Hematopoietic multipotent progenitor cell treated with erythropoietin and hydrocortisone succinate and interleukin-3 and kit ligand, for 6 days (in vitro differentiated cells): ENCODE measurements around the gene KCND2.
"Not testable (repeated sequence)": the region's sequence is repeated elsewhere in the genome, so short reads cannot be mapped to it uniquely, and the experiment has no call there.

Source experiments
- DNase-seq: peaks from one replicate; pipeline ENCODE4 v3.0.0-alpha.2; 2015

Gene KCND2

GRCh38 chr7:120502825-120503224, 229.8 kb downstream of the KCND2 start:
- DNase-seq, result no peak

DNA sequence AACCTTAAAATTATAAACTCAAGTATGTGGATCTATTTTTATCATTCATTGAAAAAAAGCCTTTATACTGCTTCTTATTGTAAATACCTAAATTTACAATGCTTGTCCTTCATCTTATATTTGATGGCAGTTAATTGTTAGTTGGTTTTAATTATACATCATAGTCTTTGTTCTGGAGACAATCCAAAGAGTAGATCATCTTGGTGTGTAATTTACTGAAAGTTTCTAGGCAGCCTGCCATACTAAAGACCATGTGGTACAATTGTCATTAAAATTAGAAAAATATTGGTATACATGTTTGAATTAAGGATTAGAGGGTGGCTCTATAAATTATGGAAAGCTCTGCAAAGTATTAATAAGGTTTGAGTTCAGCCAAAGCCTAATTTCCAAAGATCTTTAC, 231.4 kb downstream of the KCND2 start:
- no peak for DNase-seq

DNA sequence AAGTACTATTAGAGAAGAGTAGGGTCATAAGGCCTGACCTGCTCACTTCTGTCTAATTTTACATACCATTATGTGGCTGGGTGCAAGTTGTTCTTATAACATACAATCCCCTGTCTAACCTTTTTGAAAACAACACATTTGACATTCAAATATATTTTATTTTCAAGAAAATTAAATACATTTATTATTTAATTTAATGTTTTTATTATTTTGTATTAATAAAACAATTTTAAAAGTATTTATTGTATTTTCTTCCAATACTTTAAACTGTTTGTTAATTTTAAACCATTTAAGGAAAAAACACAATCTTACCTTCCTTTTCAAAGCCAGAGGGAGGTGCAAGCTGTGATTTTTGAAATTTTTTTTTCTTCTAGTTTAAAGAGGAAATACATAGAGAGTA, 232.8 kb downstream of the KCND2 start:
- DNase-seq, result no peak

- no peak for DNase-seq
These were observed 239.7 kb downstream of the KCND2 start for GRCh38 chr7:120512701-120513100.

- DNase-seq, result no peak
These were observed 246.2 kb downstream of the KCND2 start for GRCh38 chr7:120519224-120519623.

DNA sequence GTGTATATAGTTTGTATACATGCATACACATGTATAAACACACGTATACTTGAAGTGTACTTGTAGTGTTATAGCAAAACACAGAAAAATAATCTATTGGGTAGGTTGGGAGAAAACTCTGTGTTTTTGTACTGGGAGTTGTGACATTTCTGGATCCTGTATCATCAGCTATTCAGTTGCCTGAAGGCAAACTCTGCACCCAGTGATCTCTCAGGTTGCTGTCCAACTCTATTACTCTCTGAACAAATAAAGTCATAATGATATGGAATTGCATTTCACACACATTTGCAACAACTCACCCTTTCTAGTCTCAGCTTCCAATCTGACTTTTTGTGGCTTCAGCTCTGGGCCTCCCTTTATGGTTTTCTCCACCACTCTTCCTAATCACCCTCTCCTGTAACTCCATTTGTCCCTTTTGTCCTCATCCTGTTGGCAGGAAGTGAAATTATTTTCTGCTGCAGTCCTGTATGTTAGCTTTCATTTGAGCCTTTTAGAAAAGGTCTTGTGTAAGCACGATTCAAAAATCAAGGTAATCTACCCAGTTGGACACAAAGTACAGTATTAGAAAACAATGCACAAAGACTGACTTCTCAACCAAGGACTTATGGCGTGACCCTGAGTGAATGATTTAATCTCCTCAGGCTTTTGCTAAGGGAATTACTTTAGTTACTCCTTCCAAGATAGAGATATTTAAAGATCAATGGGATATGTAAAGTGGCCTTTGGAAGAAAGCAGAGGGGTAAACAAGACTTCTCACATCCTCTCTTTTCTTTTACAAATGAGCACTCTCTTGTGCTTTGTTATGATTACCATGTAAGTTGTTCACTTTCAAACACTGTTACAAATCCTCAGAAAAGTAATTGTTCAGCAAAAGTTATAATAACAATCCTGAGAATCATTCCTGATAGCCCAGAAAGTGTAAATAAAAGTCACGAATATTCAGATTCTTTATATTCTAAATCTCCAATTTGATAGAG, 249.1 kb downstream of the KCND2 start:
- no peak for DNase-seq

- DNase-seq, result no peak
These were observed 251.0 kb downstream of the KCND2 start for GRCh38 chr7:120523985-120524384.

DNA sequence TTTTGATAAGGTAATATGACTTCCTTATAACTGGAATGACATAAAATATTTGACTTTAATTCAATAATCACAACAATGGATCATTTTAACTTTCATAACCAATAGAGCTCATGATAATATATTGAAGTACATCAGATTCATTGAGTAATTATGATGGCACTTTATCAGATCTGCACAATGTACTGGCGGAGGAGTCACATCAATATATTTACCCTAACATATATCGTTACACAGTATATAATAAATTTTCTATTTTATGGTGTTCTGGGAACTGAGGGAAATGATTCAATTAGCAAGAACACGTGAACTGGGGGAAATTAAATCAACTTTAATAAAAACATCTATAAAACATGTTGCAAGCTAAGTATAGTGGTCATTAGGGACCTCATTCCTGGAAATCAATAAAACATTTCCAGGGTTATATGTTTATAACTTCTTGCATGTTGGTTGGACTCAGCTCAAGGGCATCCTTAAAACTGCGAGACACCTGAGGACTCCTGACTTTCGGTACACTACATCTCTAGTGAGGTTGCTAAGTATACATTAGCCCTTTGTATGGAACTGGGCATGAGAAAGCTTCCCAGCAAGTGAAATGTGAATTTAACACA, 254.0 kb downstream of the KCND2 start:
- no peak for DNase-seq

DNA sequence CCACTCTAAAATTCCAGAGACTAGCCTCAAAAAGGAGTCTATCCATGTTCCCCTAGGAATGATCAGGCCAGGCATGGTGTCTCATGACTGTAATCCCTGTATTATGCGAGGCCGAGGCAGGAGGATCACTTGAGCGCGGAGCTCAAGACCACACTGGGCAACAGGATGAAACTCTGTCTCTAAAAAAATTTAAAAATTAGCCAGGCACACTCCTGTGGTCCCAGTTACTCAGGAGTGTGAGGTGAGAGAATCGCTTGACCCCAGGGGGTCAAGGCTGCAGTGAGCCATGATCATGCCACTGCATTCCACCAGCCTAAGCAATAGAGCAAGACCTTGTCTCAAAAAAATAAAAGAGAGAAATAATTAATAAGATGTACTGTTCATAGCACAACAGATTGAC, 256.8 kb downstream of the KCND2 start:
- no peak for DNase-seq

GRCh38 chr7:120538335-120538734, 265.4 kb downstream of the KCND2 start:
- DNase-seq, result no peak

GRCh38 chr7:120539321-120539720, 266.3 kb downstream of the KCND2 start:
- no peak for DNase-seq

GRCh38 chr7:120547605-120548004, 274.6 kb downstream of the KCND2 start:
- no peak for DNase-seq

DNA sequence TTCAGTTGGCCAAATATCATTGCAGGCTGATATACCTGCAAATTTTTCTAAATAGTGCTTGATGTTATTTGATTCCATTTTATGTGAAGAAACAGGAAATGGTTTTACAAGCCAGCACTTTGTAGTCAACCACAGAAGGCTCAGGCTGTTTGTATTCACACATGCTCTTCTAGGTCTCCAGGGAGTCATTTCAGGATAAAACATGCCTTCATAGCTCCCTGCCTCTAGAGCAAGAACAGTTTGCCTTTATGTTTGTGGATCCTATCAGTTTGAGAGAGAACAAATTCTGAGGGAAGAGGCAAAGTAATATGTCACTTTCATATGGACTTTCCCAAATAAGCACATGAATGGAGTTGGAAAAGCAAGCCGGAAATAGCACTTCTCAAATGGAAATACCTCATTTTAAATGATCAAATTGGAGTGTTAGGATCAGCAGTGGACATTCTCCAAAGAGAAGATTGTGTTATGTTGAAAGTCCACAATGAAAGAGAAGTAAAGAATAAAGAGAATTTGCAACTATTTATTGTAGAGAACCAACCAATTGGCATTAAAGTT, 277.6 kb downstream of the KCND2 start:
- DNase-seq, result no peak

DNA sequence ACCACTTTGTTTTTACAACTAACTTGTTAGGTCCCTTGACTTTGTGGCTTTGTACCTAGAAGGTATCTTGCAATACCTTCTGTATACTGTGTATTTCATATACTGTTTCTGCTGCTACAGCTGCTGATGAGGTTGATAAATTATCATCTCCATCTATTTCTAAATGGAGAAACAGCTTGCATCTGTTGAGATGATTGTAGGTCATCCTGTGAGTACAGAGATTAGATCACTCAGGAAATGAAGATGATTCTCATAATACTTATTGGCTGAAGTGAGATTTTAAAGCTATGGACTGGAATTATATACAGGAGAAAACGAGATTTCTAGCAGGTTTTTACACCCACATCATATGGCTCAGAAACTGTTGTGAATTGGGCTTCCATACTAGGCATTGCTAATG, 280.5 kb downstream of the KCND2 start:
- DNase-seq, result no peak

- DNase-seq, result peak; percentile 77
These were observed 282.1 kb downstream of the KCND2 start for GRCh38 chr7:120554960-120555571.

- DNase-seq, result no peak
These were observed 291.2 kb downstream of the KCND2 start for GRCh38 chr7:120564145-120564544.

- no peak for DNase-seq
These were observed 294.2 kb downstream of the KCND2 start for GRCh38 chr7:120567204-120567603.

DNA sequence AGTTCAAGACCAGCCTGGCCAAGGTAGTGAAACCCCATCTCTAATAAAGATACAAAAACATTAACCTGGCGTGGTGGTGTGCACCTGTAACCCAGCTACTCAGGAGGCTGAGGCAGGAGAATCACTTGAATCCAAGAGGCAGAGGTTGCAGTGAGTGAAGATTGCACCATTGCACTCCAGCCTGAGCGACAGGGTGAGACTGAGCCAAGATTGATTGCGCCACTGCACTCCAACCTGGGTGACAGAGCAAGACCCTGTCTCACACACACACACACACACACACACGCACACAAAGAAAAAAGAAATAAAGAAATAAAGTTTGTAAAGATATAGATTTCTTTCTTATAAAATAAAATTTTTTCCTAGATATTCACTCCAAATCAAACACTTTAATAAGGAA, 305.7 kb downstream of the KCND2 start:
- DNase-seq, result not testable (repeated sequence)

GRCh38 chr7:120582916-120583315, 309.9 kb downstream of the KCND2 start:
- DNase-seq, result no peak

GRCh38 chr7:120583899-120584586, 311.1 kb downstream of the KCND2 start:
- no peak for DNase-seq

- no peak for DNase-seq
These were observed 313.6 kb downstream of the KCND2 start for GRCh38 chr7:120586571-120586970.

GRCh38 chr7:120587243-120587642, 314.3 kb downstream of the KCND2 start:
- no peak for DNase-seq

GRCh38 chr7:120588416-120588815, 315.4 kb downstream of the KCND2 start:
- DNase-seq, result no peak
